Measurements from ENCODE around the gene BAX.

Gene BAX

GRCh38 chr19:48993175-48994034, 38.7 kb downstream of the BAX start, which contains the start of the genes GYS1 and RUVBL2:
Gene GYS1, minus strand, starts transcription at chr19:48993309. Its CDS starts 197 bp downstream, at chr19:48993112.
Gene RUVBL2, plus strand, starts transcription at chr19:48993887. Its CDS starts 25 bp downstream, at chr19:48993912.
- peak; percentile 97 for DNase-seq (ENCODE audit: low read depth)
- TF ChIP-seq CTCF (conservative IDR thresholded peaks at IDR 0.05; ENCODE audit: low read depth, low read length): peak; percentile 84
- H3K4me3 ChIP-seq (ENCODE audit: low read length): peak within 1 kb of the TSS; percentile 93

GRCh38 chr19:48994035-48994386, 39.3 kb downstream of the BAX start:
- no peak for DNase-seq (ENCODE audit: low read depth)
- TF ChIP-seq CTCF (conservative IDR thresholded peaks at IDR 0.05; ENCODE audit: low read depth, low read length): no peak
- H3K4me3 ChIP-seq (ENCODE audit: low read length): peak overlapping the region; percentile 93

- no peak overlapping the region for H3K4me3 ChIP-seq (ENCODE audit: low read length)
- no peak for DNase-seq (ENCODE audit: low read depth)
- peak; percentile 71 for TF ChIP-seq CTCF (conservative IDR thresholded peaks at IDR 0.05; ENCODE audit: low read depth, low read length)
Observed at GRCh38 chr19:48997972-48998371, 43.3 kb downstream of the BAX start.

GRCh38 chr19:48999481-49000325, 45.0 kb downstream of the BAX start:
- TF ChIP-seq CTCF (conservative IDR thresholded peaks at IDR 0.05; ENCODE audit: low read depth, low read length): peak; percentile 86
- DNase-seq (ENCODE audit: low read depth): no peak
- no peak overlapping the region for H3K4me3 ChIP-seq (ENCODE audit: low read length)

- H3K4me3 ChIP-seq (ENCODE audit: low read length): no peak overlapping the region
- no peak for DNase-seq (ENCODE audit: low read depth)
Observed at GRCh38 chr19:49004133-49004532, 49.5 kb downstream of the BAX start.

GRCh38 chr19:49004964-49005614, 50.4 kb downstream of the BAX start:
- DNase-seq (ENCODE audit: low read depth): no peak
- no peak overlapping the region for H3K4me3 ChIP-seq (ENCODE audit: low read length)
- TF ChIP-seq CTCF (conservative IDR thresholded peaks at IDR 0.05; ENCODE audit: low read depth, low read length): no peak

More at GRCh38 chr19:49004133-49004532, 49.5 kb downstream of the BAX start:
- no peak for TF ChIP-seq CTCF (conservative IDR thresholded peaks at IDR 0.05; ENCODE audit: low read depth, low read length)

Data from retinal pigment epithelial cell (primary cell).